Karpas-422 (cell line): ENCODE data around the gene AVL9. TPM values are rescaled to one million over a fixed set of nuclear protein-coding genes. Genes with fewer than 3 reads are reported as not detected.

Experiments
- DNase-seq: peaks from one replicate; pipeline ENCODE4 v3.0.0-alpha.2; 2015
- H2AFZ ChIP-seq: fragments of 200-600 bp; sonication (generic); 2 replicates; pipeline ENCODE4 v1.6.1; 2014; ENCODE audit warnings: antibody characterized with exemption, low read length, mixed read lengths
- H3K27ac ChIP-seq: fragments of 200-600 bp; sonication (generic); 2 replicates; pipeline ENCODE4 v1.5.1; 2014; ENCODE audit warnings: mild to moderate bottlenecking, low read length, moderate library complexity
- H3K27me3 ChIP-seq: fragments of 200-600 bp; sonication (generic); 2 replicates; pipeline ENCODE4 v1.6.1; 2014; ENCODE audit warnings: low read length, mixed read lengths
- H3K36me3 ChIP-seq: fragments of 200-600 bp; sonication (generic); 2 replicates; pipeline ENCODE4 v1.6.1; 2014; ENCODE audit warnings: low read length, mixed read lengths; ENCODE audit not compliant: insufficient read depth
- H3K4me1 ChIP-seq: fragments of 200-600 bp; sonication (generic); 2 replicates; pipeline ENCODE4 v1.6.1; 2014; ENCODE audit warnings: mild to moderate bottlenecking, low read length, mixed read lengths
- H3K4me2 ChIP-seq: fragments of 200-600 bp; sonication (generic); 2 replicates; pipeline ENCODE4 v1.6.1; 2014; ENCODE audit warnings: low read length, low read depth, mild to moderate bottlenecking; ENCODE audit not compliant: poor library complexity, severe bottlenecking
- H3K4me3 ChIP-seq: fragments of 200-600 bp; sonication (generic); 2 replicates; pipeline ENCODE4 v1.5.1; 2014; ENCODE audit warnings: mild to moderate bottlenecking, antibody characterized with exemption, low read length, mixed read lengths
- H3K79me2 ChIP-seq: fragments of 200-600 bp; sonication (generic); 2 replicates; pipeline ENCODE4 v1.6.1; 2014; ENCODE audit warnings: mild to moderate bottlenecking, low read length, mixed read lengths
- H3K9ac ChIP-seq: fragments of 200-600 bp; sonication (generic); 2 replicates; pipeline ENCODE4 v1.6.0; 2014; ENCODE audit warnings: low read length
- H3K9me2 ChIP-seq: fragments of 200-600 bp; sonication (generic), shearing (Covaris generic); replicated peaks from 2 replicates; pipeline ENCODE4 v1.6.0; 2014; ENCODE audit warnings: mild to moderate bottlenecking, low read length, moderate library complexity; ENCODE audit not compliant: insufficient read depth
- H3K9me3 ChIP-seq: fragments of 300-700, 200-600 bp; sonication (generic); 2 replicates; pipeline ENCODE4 v1.6.1; 2014; ENCODE audit warnings: low read length, mixed read lengths
- H4K20me1 ChIP-seq: fragments of 200-600 bp; sonication (generic); 2 replicates; pipeline ENCODE4 v1.6.1; 2014; ENCODE audit warnings: mild to moderate bottlenecking, antibody characterized with exemption, low read length, low read depth; ENCODE audit not compliant: insufficient read depth
- total RNA-seq: library from RNA; depleted of rRNA; stranded (reverse); fragments of >200 nt; shearing (Covaris generic); gene quantifications from 2 replicates; pipeline ENCODE4 v1.2.3, GENCODE V29; 2014; ENCODE audit warnings: low replicate concordance

The AVL9 gene
- total RNA-seq, 1 experiment from 2014 or later: 41.4 TPM

DNA sequence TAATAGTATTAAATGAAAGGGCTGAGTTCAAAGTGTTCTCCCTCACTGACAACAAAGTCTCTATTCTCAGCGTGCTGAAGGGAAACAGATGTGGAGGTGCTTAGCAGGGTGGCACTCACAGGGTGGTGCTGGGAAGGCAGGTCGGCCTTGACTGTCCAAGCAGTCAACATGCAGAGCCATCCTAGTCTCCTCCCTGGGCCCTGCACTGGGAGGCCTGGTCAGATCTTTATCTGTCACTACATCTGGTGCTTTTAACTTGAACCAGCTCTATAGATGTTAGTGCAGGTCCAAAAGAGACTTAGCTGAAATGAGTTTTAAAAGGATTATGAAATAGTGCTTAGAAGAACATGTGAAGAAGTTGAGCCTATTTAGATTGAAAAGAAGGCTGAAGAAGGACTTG is 82.1 kb downstream of the AVL9 start:
- Histone ChIP-seq H3K4me1 (no peaks in the 10 kb centered on the region; the same call in 1 of the 2 replicates), H3K9me2 (no peaks in the 10 kb centered on the region), H3K9me3 (no peaks in the 10 kb centered on the region), H3K4me3 (no peak overlapping the region), H3K4me2 (no peak overlapping the region), H3K9ac (no peak overlapping the region), H2AFZ (no peak overlapping the region), H3K27ac (no peak overlapping the region), H3K79me2 (0 out of 2 replicates have a peak, but pooled peaks cover 4% of the 10 kb centered on the region), H3K36me3 (peaks cover 57% of the 10 kb centered on the region), H3K27me3 (no peaks in the 10 kb centered on the region), H4K20me1 (no peaks in the 10 kb centered on the region)
- DNase-seq: no peak

DNA sequence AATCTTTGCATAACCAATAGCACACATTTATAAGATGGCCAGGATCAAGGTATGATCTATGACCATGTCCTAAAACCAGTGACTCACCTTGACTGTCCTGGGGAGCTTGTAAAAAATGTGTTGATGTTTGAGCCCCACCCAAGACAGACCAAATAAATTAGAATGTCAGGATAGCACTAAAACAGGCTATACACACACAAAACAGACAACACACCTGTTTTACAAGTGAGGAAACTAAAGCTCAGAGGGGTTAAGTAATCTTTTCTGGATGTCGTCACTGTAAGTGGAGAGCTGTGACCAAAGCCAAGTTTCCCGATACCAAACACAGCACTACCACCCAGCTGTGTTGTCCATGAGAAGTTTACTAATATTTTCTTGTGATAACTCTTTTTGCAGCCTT is 84.5 kb downstream of the AVL9 start:
- Histone ChIP-seq H3K27me3 (no peaks in the 10 kb centered on the region), H3K79me2 (0 out of 2 replicates have a peak, but pooled peaks cover 4% of the 10 kb centered on the region), H3K4me2 (no peak overlapping the region), H3K9ac (no peak overlapping the region), H4K20me1 (no peaks in the 10 kb centered on the region), H3K4me1 (no peaks in the 10 kb centered on the region), H3K27ac (no peak overlapping the region), H2AFZ (no peak overlapping the region), H3K4me3 (no peak overlapping the region), H3K9me3 (no peaks in the 10 kb centered on the region), H3K36me3 (peaks cover 52% of the 10 kb centered on the region), H3K9me2 (no peaks in the 10 kb centered on the region)
- DNase-seq: no peak

DNA sequence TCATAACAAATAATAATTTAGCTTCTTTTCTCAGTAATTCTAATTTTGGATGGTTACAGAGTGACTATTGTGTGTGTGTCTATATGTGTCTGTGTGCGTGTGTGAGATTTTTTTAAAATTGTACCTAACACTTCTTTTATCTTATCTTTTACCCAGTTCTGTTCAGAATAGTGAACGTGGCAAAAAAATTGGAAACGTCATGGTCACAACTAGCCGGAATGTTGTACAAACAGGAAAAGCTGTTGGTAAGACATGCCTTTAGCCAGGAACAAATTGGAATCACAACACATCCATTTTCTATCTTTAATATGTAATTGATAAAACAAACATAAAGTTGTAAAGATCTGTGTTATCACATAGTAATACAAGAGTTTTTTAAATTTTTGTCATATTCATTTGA is 85.4 kb downstream of the AVL9 start:
- Histone ChIP-seq H3K4me3 (no peak overlapping the region), H3K9me3 (no peaks in the 10 kb centered on the region), H3K79me2 (0 out of 2 replicates have a peak, but pooled peaks cover 4% of the 10 kb centered on the region), H3K4me2 (no peak overlapping the region), H3K27ac (no peak overlapping the region), H2AFZ (no peak overlapping the region), H3K27me3 (no peaks in the 10 kb centered on the region), H3K4me1 (no peaks in the 10 kb centered on the region), H3K9ac (no peak overlapping the region), H3K36me3 (peaks cover 54% of the 10 kb centered on the region), H4K20me1 (no peaks in the 10 kb centered on the region), H3K9me2 (no peaks in the 10 kb centered on the region)
- DNase-seq: no peak

DNA sequence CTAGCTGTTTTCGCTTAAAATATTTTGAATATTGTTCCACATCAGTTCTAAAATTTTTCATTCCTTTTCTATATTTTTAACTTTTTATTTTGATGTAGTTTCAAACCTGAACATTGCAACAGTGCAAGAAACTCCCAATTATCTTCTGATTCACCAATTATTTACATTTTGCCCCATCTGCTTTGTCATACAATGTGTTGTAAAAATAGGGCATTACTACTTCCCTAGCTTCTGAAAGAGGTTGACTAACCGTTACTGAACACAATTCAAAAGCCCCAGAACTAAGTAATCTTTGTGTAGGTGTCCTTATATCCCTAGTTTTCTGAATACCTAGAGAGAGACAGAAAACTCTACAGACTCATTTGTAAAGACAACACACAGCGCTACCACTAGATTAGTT is 86.7 kb downstream of the AVL9 start:
- 0 out of 2 replicates have a peak, but pooled peaks cover 4% of the 10 kb centered on the region for H3K79me2 ChIP-seq
- no peak overlapping the region for H3K4me2 ChIP-seq
- H3K4me3 ChIP-seq: no peak overlapping the region
- H3K36me3 ChIP-seq: peaks cover 59% of the 10 kb centered on the region
- H3K4me1 ChIP-seq: no peaks in the 10 kb centered on the region
- no peaks in the 10 kb centered on the region for H3K9me2 ChIP-seq
- H3K27me3 ChIP-seq: no peaks in the 10 kb centered on the region
- H4K20me1 ChIP-seq: no peaks in the 10 kb centered on the region
- H3K9me3 ChIP-seq: no peaks in the 10 kb centered on the region
- no peak overlapping the region for H2AFZ ChIP-seq
- no peak overlapping the region for H3K9ac ChIP-seq
- no peak overlapping the region for H3K27ac ChIP-seq
- no peak for DNase-seq

DNA sequence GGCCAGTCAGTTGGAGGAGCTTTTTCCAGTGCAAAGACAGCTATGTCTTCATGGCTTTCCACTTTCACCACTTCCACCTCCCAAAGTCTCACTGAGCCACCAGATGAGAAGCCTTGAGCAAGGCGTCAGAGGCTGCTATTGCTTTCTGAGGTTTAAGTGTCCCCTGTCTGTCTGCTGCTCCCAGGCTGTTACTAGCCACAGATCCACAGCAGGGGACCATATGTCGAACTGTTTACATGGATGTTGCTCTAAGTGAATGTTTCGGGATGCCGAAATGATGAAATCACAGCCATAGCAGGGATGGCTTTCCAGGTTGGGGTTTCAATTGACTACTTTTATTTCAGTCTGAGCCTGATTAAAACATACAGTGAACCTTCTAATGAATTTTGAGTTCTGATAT is 88.5 kb downstream of the AVL9 start:
- H3K79me2 ChIP-seq: 0 out of 2 replicates have a peak, but pooled peaks cover 4% of the 10 kb centered on the region
- H3K27me3 ChIP-seq: no peaks in the 10 kb centered on the region
- H3K36me3 ChIP-seq: peaks cover 59% of the 10 kb centered on the region
- no peak overlapping the region for H3K9ac ChIP-seq
- H2AFZ ChIP-seq: no peak overlapping the region
- no peak for DNase-seq
- H3K4me1 ChIP-seq: no peaks in the 10 kb centered on the region
- no peak overlapping the region for H3K4me3 ChIP-seq
- H3K9me3 ChIP-seq: no peaks in the 10 kb centered on the region
- H4K20me1 ChIP-seq: no peaks in the 10 kb centered on the region
- H3K27ac ChIP-seq: no peak overlapping the region
- H3K9me2 ChIP-seq: no peaks in the 10 kb centered on the region
- H3K4me2 ChIP-seq: no peak overlapping the region

DNA sequence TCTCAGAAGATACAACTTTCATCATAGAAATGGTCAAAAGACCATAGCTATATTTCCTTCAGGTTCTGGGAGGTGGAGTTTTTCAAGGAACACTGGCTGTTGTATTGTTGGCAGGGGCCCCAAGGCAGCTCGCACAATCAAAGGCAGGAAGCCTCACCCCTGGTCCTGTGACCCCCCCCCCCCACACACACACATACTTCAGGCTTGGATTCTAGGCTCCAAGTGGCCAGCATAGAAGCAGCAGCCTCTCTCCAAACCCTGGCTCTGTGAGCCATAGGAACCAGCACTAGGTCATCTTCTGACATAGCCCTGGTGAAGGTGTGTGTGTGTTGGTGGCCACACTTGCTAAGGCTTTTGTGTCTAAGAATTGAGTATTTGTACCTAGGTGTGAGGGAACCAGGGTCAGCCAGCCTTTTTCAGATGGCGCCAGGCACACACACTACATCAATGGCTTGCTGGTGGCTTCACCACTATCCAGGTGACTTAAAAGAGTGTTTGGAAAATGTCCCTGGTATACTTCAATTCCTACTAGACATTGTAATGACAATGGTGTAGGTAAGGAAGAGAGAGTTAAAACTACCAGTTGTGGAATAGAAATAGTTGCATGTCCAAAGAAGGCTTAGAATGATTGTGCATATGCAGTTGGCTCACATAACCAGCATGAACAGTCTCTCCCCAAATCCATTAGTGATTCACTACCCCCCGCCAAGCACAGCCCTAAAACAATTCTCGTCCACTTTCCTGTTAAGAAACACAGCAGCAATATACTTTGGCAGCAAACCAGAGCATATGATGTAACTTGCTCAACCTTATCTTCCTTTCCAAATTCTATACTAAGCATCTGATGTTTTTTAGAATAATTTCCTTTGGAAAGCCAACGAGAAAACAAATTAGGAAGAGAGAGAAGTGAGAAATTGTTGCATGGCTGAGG is 91.3 kb downstream of the AVL9 start:
- no peak overlapping the region for H3K4me3 ChIP-seq
- H2AFZ ChIP-seq: no peak overlapping the region
- no peaks in the 10 kb centered on the region for H3K79me2 ChIP-seq
- no peak overlapping the region for H3K27ac ChIP-seq
- no peak for DNase-seq
- no peaks in the 10 kb centered on the region for H3K9me3 ChIP-seq
- peaks cover 36% of the 10 kb centered on the region for H3K36me3 ChIP-seq
- H3K4me2 ChIP-seq: no peak overlapping the region
- no peaks in the 10 kb centered on the region for H3K4me1 ChIP-seq
- H3K9me2 ChIP-seq: no peaks in the 10 kb centered on the region
- no peaks in the 10 kb centered on the region for H4K20me1 ChIP-seq
- H3K9ac ChIP-seq: no peak overlapping the region
- H3K27me3 ChIP-seq: no peaks in the 10 kb centered on the region

DNA sequence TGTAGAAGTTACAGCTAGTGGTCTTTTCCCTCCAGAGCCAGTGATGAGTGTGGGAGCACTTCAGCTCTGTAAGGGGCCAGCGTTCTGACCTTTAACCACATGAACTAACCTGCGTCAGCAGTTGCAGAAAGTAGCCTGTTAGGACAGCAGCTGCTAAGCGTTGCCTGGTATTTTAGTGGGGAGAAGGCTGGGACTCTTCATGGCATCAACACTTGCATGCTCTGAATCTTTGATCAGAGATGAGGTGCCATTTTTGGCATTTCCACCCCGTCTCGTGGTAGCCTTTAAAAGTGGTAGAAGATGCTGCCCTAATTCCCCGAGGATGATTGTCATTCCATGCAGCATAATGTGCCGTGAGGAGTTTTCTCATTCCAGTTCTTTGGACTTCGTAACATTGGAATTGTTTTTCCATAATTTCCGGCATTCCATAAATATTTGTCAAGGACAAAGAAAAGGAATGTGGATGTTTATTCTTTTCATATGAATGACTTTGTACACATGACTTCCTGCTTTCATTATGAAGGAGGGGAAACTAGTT is 92.2 kb downstream of the AVL9 start:
- Histone ChIP-seq H3K4me3 (no peak overlapping the region), H3K27me3 (no peaks in the 10 kb centered on the region), H3K9me3 (no peaks in the 10 kb centered on the region), H3K36me3 (peaks cover 33% of the 10 kb centered on the region), H3K9ac (no peak overlapping the region), H3K27ac (no peak overlapping the region), H3K79me2 (no peaks in the 10 kb centered on the region), H4K20me1 (no peaks in the 10 kb centered on the region), H3K4me1 (no peaks in the 10 kb centered on the region), H2AFZ (no peak overlapping the region), H3K4me2 (no peak overlapping the region), H3K9me2 (no peaks in the 10 kb centered on the region)
- DNase-seq: no peak

DNA sequence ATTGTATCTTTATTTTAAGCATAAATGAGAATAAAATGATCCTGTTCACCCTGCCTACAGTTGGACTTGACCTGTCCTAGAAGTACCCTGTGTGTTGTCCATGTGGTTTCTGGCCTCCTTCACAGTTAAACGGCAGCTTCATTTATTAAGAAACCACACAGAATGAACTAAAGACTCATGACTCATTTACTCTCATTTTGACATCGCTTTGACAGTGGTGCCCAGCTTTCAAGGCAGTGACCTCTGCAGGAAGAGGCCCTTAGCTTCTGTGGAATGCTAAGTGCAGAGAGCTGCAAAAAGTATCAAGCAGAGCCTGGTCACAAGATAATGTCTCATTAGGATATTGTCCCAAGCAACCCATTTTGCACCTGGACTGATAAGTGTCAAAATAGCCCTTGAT is 93.4 kb downstream of the AVL9 start:
- no peak overlapping the region for H3K4me2 ChIP-seq
- no peak overlapping the region for H3K27ac ChIP-seq

More for the DNA sequence above, 93.4 kb downstream of the AVL9 start:
- DNase-seq: no peak
- Histone ChIP-seq H3K79me2 (no peaks in the 10 kb centered on the region), H3K4me1 (no peaks in the 10 kb centered on the region), H3K9ac (no peak overlapping the region), H3K36me3 (peaks cover 25% of the 10 kb centered on the region), H3K27me3 (no peaks in the 10 kb centered on the region), H4K20me1 (no peaks in the 10 kb centered on the region), H2AFZ (no peak overlapping the region), H3K9me2 (no peaks in the 10 kb centered on the region), H3K4me3 (no peak overlapping the region), H3K9me3 (no peaks in the 10 kb centered on the region)
